Keratinocyte (primary cell): ENCODE data around the gene LTF.

Experiments
- EZH2 ChIP-seq: IDR thresholded peaks from one replicate; pipeline ENCODE4 v1.6.1; 2012; ENCODE audit warnings: inconsistent platforms, mild to moderate bottlenecking, low read length, moderate library complexity
- TF ChIP-seq, protein P1 (sequence below), 3 experiments: IDR thresholded peaks in 1 of 3; conservative IDR thresholded peaks in 1 of 3; optimal IDR thresholded peaks in 1 of 3; 2 replicates in 2 of 3; 3 replicates in 1 of 3; pipeline versions ENCODE3 to v1.5.1; 2011; ENCODE audit warnings: low read length in 3 of 3, mild to moderate bottlenecking in 3 of 3, moderate library complexity in 2 of 3, control low read depth in 1 of 3, inconsistent platforms in 1 of 3; ENCODE audit not compliant: insufficient read depth in 2 of 3; ENCODE audit errors: extremely low read depth in 1 of 3

DNA sequence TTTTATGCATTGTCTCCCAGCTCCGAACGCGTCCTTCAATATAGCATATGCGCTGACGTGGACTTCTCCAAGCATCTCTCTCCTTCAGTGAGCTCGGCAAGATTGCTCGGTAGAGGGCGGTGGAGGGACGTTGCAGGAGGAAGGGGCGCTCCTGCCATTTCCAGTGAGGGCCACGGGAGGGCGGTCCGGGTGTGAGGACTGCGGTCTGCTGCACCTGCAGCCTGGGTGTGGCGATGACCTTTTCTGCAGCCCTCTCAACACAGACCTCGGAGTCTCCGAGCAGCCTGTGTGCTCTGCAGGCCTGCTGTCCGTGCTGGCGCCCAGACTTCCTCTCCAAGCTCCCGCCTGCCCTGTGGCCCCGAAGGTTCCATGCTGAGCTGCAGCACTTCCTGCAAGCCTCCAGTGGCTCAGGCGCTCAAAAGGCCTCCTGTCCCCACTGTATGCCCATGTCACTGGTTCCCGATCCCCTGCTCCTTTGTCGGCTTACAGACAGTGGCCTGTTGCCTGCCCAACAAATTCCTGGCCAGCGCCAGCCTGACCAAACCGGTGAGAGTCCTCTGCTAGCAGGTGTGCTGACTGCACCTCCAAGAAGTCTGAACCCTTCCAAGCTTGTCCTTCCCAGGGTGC lies 24.1 kb upstream of the LTF start:
- TF ChIP-seq, protein P1, sequence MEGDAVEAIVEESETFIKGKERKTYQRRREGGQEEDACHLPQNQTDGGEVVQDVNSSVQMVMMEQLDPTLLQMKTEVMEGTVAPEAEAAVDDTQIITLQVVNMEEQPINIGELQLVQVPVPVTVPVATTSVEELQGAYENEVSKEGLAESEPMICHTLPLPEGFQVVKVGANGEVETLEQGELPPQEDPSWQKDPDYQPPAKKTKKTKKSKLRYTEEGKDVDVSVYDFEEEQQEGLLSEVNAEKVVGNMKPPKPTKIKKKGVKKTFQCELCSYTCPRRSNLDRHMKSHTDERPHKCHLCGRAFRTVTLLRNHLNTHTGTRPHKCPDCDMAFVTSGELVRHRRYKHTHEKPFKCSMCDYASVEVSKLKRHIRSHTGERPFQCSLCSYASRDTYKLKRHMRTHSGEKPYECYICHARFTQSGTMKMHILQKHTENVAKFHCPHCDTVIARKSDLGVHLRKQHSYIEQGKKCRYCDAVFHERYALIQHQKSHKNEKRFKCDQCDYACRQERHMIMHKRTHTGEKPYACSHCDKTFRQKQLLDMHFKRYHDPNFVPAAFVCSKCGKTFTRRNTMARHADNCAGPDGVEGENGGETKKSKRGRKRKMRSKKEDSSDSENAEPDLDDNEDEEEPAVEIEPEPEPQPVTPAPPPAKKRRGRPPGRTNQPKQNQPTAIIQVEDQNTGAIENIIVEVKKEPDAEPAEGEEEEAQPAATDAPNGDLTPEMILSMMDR (optimal IDR thresholded peaks at IDR 0.05 in 1 of 3, IDR thresholded peaks at IDR 0.05 in 1 of 3, conservative IDR thresholded peaks at IDR 0.05 in 1 of 3; ENCODE audit: extremely low read depth in 1 of 3, insufficient read depth in 2 of 3, low read length in 3 of 3) = peak; percentile 100
- TF ChIP-seq EZH2 = no peak
